Keratinocyte (primary cell): ENCODE results near the gene TMTC2. TPM values are rescaled to one million over a fixed set of nuclear protein-coding genes. Genes with fewer than 3 reads are reported as not detected.

Experiments used
- DNase-seq: peaks from one replicate; pipeline ENCODE4 v3.0.0-alpha.2; 2011; ENCODE audit warnings: low read depth, missing footprints, low spot score
- FAIRE-seq: peaks from 2 replicates; lab custom pipeline; 2011; peaks lifted over from hg19 to GRCh38; lab: Jason Lieb, UNC
- H2AFZ ChIP-seq: 2 replicates; pipeline ENCODE4 v1.6.0; 2012; ENCODE audit warnings: low read length, control low read depth, inconsistent platforms; ENCODE audit not compliant: control insufficient read depth
- H3K27ac ChIP-seq: 2 replicates; pipeline ENCODE4 v1.5.1; 2011; ENCODE audit warnings: low read length; ENCODE audit not compliant: control insufficient read depth, insufficient read depth
- H3K27me3 ChIP-seq: 3 replicates; pipeline ENCODE4 v1.6.0; 2011; ENCODE audit warnings: low read length; ENCODE audit not compliant: control insufficient read depth, insufficient read depth; ENCODE audit errors: extremely low read depth
- H3K36me3 ChIP-seq, 2 experiments: 2 replicates in 1 of 2; 3 replicates in 1 of 2; pipeline ENCODE4 v1.5.1; 2011; ENCODE audit warnings: low read length in 2 of 2, mild to moderate bottlenecking in 1 of 2; ENCODE audit not compliant: control insufficient read depth in 2 of 2, insufficient read depth in 2 of 2; ENCODE audit errors: extremely low read depth in 1 of 2
- H3K4me1 ChIP-seq: 3 replicates; pipeline ENCODE4 v1.5.1; 2011; ENCODE audit warnings: low read length; ENCODE audit not compliant: control insufficient read depth, insufficient read depth; ENCODE audit errors: extremely low read depth
- H3K4me2 ChIP-seq: 3 replicates; pipeline ENCODE4 v1.6.0; 2011; ENCODE audit warnings: low read depth, low read length; ENCODE audit not compliant: control insufficient read depth, insufficient read depth; ENCODE audit errors: extremely low read depth
- H3K4me3 ChIP-seq, 3 experiments: fragments of 200-600 bp in 1 of 3; sonication (generic) in 1 of 3; 2 replicates in 2 of 3; 3 replicates in 1 of 3; pipeline ENCODE4 v1.5.1; 2011 to 2016; ENCODE audit warnings: low read length in 3 of 3, mild to moderate bottlenecking in 3 of 3, control low read depth in 2 of 3, inconsistent platforms in 1 of 3, low read depth in 1 of 3, mixed read lengths in 1 of 3, mixed run types in 1 of 3, moderate library complexity in 1 of 3; ENCODE audit not compliant: control insufficient read depth in 2 of 3, insufficient read depth in 2 of 3; ENCODE audit errors: extremely low read depth in 1 of 3
- H3K79me2 ChIP-seq: 2 replicates; pipeline ENCODE4 v1.6.0; 2012; ENCODE audit warnings: low read length; ENCODE audit not compliant: control insufficient read depth, insufficient read depth
- H3K9ac ChIP-seq: 3 replicates; pipeline ENCODE4 v1.6.0; 2011; ENCODE audit warnings: low read length; ENCODE audit not compliant: control insufficient read depth, insufficient read depth; ENCODE audit errors: extremely low read depth
- H3K9me1 ChIP-seq: 3 replicates; pipeline ENCODE4 v1.6.0; 2011; ENCODE audit warnings: low read length; ENCODE audit not compliant: control insufficient read depth, insufficient read depth; ENCODE audit errors: extremely low read depth
- H3K9me3 ChIP-seq: 2 replicates; pipeline ENCODE4 v1.5.1; 2012; ENCODE audit warnings: low read depth, low read length; ENCODE audit not compliant: control insufficient read depth
- H4K20me1 ChIP-seq: 3 replicates; pipeline ENCODE4 v1.6.0; 2011; ENCODE audit warnings: low read length; ENCODE audit not compliant: control insufficient read depth, insufficient read depth; ENCODE audit errors: extremely low read depth
- EZH2 ChIP-seq: IDR thresholded peaks from one replicate; pipeline ENCODE4 v1.6.1; 2012; ENCODE audit warnings: inconsistent platforms, mild to moderate bottlenecking, low read length, moderate library complexity
- dilution Hi-C: fragments of 300-500 bp; cut with MboI; formaldehyde crosslinking; loops from one replicate; pipeline ENCODE4 v1.7.0; 2020; ENCODE audit warnings: low sequenced_read_pairs; ENCODE audit not compliant: extremely low pct_ligation_motif_present
- polyA plus RNA-seq, 5 experiments: library from polyadenylated mRNA; depleted of rRNA in 3 of 5; stranded (reverse) in 3 of 5; stranded (forward) in 1 of 5; unstranded in 1 of 5; fragments of >200 nt; gene quantifications; 1 replicate in 1 of 5; 2 replicates in 3 of 5; 3 replicates in 1 of 5; pipeline versions ENCODE4 v1.2.1 to v1.2.3, GENCODE V29; 2011 to 2012; ENCODE audit warnings: missing spikeins in 2 of 5, low read depth in 1 of 5, low replicate concordance in 1 of 5
- TF ChIP-seq, protein P1 (sequence below), 3 experiments: IDR thresholded peaks in 1 of 3; conservative IDR thresholded peaks in 1 of 3; optimal IDR thresholded peaks in 1 of 3; 2 replicates in 2 of 3; 3 replicates in 1 of 3; pipeline versions ENCODE3 to v1.5.1; 2011; ENCODE audit warnings: low read length in 3 of 3, mild to moderate bottlenecking in 3 of 3, moderate library complexity in 2 of 3, control low read depth in 1 of 3, inconsistent platforms in 1 of 3; ENCODE audit not compliant: insufficient read depth in 2 of 3; ENCODE audit errors: extremely low read depth in 1 of 3

Gene TMTC2
- polyA plus RNA-seq, 1 donor (not counting 4 experiments of a cell fraction or from before 2014, with no cell fraction given): 3.8 TPM

DNA sequence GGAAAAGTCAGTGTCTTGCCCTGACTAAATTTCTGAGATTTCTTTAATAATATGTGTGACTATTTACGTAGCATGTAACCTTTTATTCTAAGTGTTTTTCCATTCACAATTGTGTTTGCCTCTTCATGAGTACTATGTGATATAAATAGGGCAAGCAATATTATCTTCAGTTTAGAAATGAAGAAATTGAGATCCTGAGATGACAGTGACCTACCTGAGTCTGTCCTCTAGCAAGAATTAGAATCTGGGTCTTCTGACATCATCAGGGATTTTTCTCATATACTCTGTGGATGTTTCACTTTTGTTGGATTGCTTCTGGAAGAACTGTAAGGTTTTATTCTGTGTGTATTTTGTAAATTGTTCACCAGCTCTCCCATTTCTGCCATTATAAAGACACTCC is 35.0 kb downstream of the TMTC2 start:
- H3K9ac ChIP-seq: no peak overlapping the region
- no peak overlapping the region for H3K27ac ChIP-seq
- no peaks in the 10 kb centered on the region for H3K79me2 ChIP-seq
- no peaks in the 10 kb centered on the region for H3K36me3 ChIP-seq
- no peaks in the 10 kb centered on the region for H3K4me1 ChIP-seq
- no peaks in the 10 kb centered on the region for H3K9me3 ChIP-seq
- no peaks in the 10 kb centered on the region for H3K27me3 ChIP-seq
- no peak overlapping the region for H3K4me2 ChIP-seq
- H3K4me3 ChIP-seq: no peak overlapping the region
- no peaks in the 10 kb centered on the region for H4K20me1 ChIP-seq
- TF ChIP-seq, protein P1, sequence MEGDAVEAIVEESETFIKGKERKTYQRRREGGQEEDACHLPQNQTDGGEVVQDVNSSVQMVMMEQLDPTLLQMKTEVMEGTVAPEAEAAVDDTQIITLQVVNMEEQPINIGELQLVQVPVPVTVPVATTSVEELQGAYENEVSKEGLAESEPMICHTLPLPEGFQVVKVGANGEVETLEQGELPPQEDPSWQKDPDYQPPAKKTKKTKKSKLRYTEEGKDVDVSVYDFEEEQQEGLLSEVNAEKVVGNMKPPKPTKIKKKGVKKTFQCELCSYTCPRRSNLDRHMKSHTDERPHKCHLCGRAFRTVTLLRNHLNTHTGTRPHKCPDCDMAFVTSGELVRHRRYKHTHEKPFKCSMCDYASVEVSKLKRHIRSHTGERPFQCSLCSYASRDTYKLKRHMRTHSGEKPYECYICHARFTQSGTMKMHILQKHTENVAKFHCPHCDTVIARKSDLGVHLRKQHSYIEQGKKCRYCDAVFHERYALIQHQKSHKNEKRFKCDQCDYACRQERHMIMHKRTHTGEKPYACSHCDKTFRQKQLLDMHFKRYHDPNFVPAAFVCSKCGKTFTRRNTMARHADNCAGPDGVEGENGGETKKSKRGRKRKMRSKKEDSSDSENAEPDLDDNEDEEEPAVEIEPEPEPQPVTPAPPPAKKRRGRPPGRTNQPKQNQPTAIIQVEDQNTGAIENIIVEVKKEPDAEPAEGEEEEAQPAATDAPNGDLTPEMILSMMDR (optimal IDR thresholded peaks at IDR 0.05 in 1 of 3, IDR thresholded peaks at IDR 0.05 in 1 of 3, conservative IDR thresholded peaks at IDR 0.05 in 1 of 3; ENCODE audit: extremely low read depth in 1 of 3, insufficient read depth in 2 of 3, low read length in 3 of 3): no peak
- TF ChIP-seq EZH2: no peak
- H2AFZ ChIP-seq: no peak overlapping the region
- no peaks in the 10 kb centered on the region for H3K9me1 ChIP-seq
- no peak for FAIRE-seq
- dilution Hi-C loops: no loop called here
- DNase-seq: no peak

DNA sequence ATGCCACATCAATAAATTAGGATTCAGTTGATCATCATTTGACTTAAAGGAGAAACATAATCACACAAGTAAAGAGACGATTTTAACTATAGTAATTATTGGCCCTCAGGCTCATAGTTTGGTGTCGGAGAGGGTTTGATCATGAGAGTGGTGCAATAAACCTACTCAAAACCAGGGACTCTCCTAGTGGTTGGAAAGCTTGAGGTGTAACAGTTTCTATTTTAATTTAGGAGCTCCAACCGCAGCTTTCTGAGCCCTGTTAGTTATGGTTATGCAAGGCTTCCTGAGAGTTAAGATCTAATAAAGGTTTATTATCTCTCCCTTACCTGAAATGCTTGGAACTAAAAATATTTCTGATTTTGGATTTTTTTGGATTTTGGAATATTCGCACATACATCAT is 36.4 kb downstream of the TMTC2 start:
- TF ChIP-seq, protein P1 (optimal IDR thresholded peaks at IDR 0.05 in 1 of 3, IDR thresholded peaks at IDR 0.05 in 1 of 3, conservative IDR thresholded peaks at IDR 0.05 in 1 of 3; ENCODE audit: extremely low read depth in 1 of 3, insufficient read depth in 2 of 3, low read length in 3 of 3): no peak
- TF ChIP-seq EZH2: no peak
- no peak overlapping the region for H2AFZ ChIP-seq
- H3K79me2 ChIP-seq: no peaks in the 10 kb centered on the region
- H3K9me1 ChIP-seq: no peaks in the 10 kb centered on the region
- no peak overlapping the region for H3K27ac ChIP-seq
- no peaks in the 10 kb centered on the region for H4K20me1 ChIP-seq
- H3K9ac ChIP-seq: no peak overlapping the region
- no peak for FAIRE-seq
- H3K36me3 ChIP-seq: no peaks in the 10 kb centered on the region
- H3K4me1 ChIP-seq: no peaks in the 10 kb centered on the region
- dilution Hi-C loops: no loop called here
- DNase-seq: no peak
- no peak overlapping the region for H3K4me3 ChIP-seq
- no peaks in the 10 kb centered on the region for H3K9me3 ChIP-seq
- no peak overlapping the region for H3K4me2 ChIP-seq
- H3K27me3 ChIP-seq: no peaks in the 10 kb centered on the region
